HepG2 (cell line): ENCODE data around the gene THADA. TPM values are rescaled to one million over a fixed set of nuclear protein-coding genes. Genes with fewer than 3 reads are reported as not detected.

Experiments
- ARID5B ChIP-seq: IDR thresholded peaks from 2 replicates; pipeline ENCODE4 v1.4.0; 2020; ENCODE audit warnings: mild to moderate bottlenecking, missing genetic modification reagents
- BATF2 ChIP-seq: sonication (generic); formaldehyde crosslinking; IDR thresholded peaks from 2 replicates; pipeline ENCODE4 v1.8.0; 2022; ENCODE audit warnings: mild to moderate bottlenecking, missing genetic modification reagents, moderate library complexity
- CHD4 ChIP-seq: fragments of 200-600 bp; sonication (generic); IDR thresholded peaks from 2 replicates; pipeline ENCODE4 v1.7.0; 2017; ENCODE audit warnings: mild to moderate bottlenecking, low read length, borderline replicate concordance
- CREB1 ChIP-seq, 2 experiments: fragments of 450-650 bp in 1 of 2; IDR thresholded peaks; 2 replicates each; pipeline ENCODE4 v1.6.1; 2016 to 2017; ENCODE audit warnings: control low read depth in 1 of 2, mild to moderate bottlenecking in 1 of 2, missing compliant biosample characterization in 1 of 2, missing genetic modification characterization in 1 of 2
- CREB3 ChIP-seq: sonication (generic); formaldehyde crosslinking; IDR thresholded peaks from 2 replicates; pipeline ENCODE4 v1.5.0; 2020; ENCODE audit warnings: missing genetic modification reagents
- FOXK2 ChIP-seq: fragments of 450-650 bp; IDR thresholded peaks from 2 replicates; pipeline ENCODE4 v1.6.1; 2016
- KAT2B ChIP-seq: fragments of 150-350 bp; IDR thresholded peaks from 2 replicates; pipeline ENCODE4 v1.6.1; 2014; ENCODE audit warnings: low read depth, low read length, borderline replicate concordance
- MAZ ChIP-seq, 2 experiments: sonication (generic) in 1 of 2; formaldehyde crosslinking in 1 of 2; IDR thresholded peaks; 2 replicates each; pipeline versions ENCODE4 v1.5.0 to v1.6.1; 2012 to 2020; ENCODE audit warnings: low read depth in 2 of 2, mild to moderate bottlenecking in 2 of 2, borderline replicate concordance in 1 of 2, improper control_type of control experiment in 1 of 2, low read length in 1 of 2, missing genetic modification reagents in 1 of 2, moderate library complexity in 1 of 2
- MXD4 ChIP-seq: IDR thresholded peaks from 2 replicates; pipeline ENCODE4 v1.6.1; 2016; ENCODE audit warnings: mild to moderate bottlenecking, missing biosample characterization, missing genetic modification reagents
- RCOR2 ChIP-seq: IDR thresholded peaks from 2 replicates; pipeline ENCODE4 v1.6.1; 2016; ENCODE audit warnings: missing biosample characterization, missing genetic modification reagents
- RXRB ChIP-seq: IDR thresholded peaks from 2 replicates; pipeline ENCODE4 v1.6.1; 2016; ENCODE audit warnings: borderline replicate concordance, missing genetic modification reagents, missing compliant biosample characterization
- THYN1 ChIP-seq: sonication (generic); formaldehyde crosslinking; IDR thresholded peaks from 2 replicates; pipeline ENCODE4 v1.8.1; 2023; ENCODE audit warnings: low read depth, mild to moderate bottlenecking, moderate library complexity, missing genetic modification reagents, borderline replicate concordance
- TP53 ChIP-seq: sonication (generic); formaldehyde crosslinking; conservative IDR thresholded peaks from 2 replicates; pipeline ENCODE4 v1.4.0; 2020; ENCODE audit warnings: missing genetic modification reagents
- ZFP1 ChIP-seq: IDR thresholded peaks from 2 replicates; pipeline ENCODE4 v1.6.1; 2016
- ZNF121 ChIP-seq: sonication (generic); formaldehyde crosslinking; IDR thresholded peaks from 2 replicates; pipeline ENCODE4 v1.5.0; 2020; ENCODE audit warnings: mild to moderate bottlenecking, missing genetic modification reagents
- ZNF225 ChIP-seq: sonication (generic); formaldehyde crosslinking; IDR thresholded peaks from 2 replicates; pipeline ENCODE4 v1.4.0; 2020; ENCODE audit warnings: mild to moderate bottlenecking, missing genetic modification reagents
- ZNF609 ChIP-seq: sonication (generic); formaldehyde crosslinking; IDR thresholded peaks from 2 replicates; pipeline ENCODE4 v1.4.0; 2020; ENCODE audit warnings: mild to moderate bottlenecking, missing genetic modification reagents, borderline replicate concordance
- ZNF792 ChIP-seq: IDR thresholded peaks from 2 replicates; pipeline ENCODE4 v1.6.1; 2016
- polyA plus RNA-seq, 8 experiments: library from polyadenylated mRNA; depleted of rRNA in 3 of 8; stranded (reverse) in 7 of 8; unstranded in 1 of 8; fragments of >200 nt; fragmentation: Illumina TruSeq in 4 of 8; extraction: Trizol in 4 of 8; gene quantifications; 2 replicates each; pipeline versions ENCODE4 v1.2.1 to v1.2.3, GENCODE V29; 2011 to 2016; ENCODE audit warnings: low read depth in 4 of 8, missing spikeins in 1 of 8, mixed read lengths in 1 of 8; ENCODE audit not compliant: insufficient read depth in 1 of 8
- total RNA-seq, 5 experiments: library from RNA; depleted of rRNA; stranded (reverse); fragments of >200 nt; fragmentation: Illumina TruSeq; extraction: Trizol; gene quantifications; 2 replicates each; pipeline ENCODE4 v1.2.3, GENCODE V29; 2016; ENCODE audit warnings: low read depth in 1 of 5
- TF ChIP-seq, protein P1 (sequence below): IDR thresholded peaks from 2 replicates; pipeline ENCODE4 v1.6.1; 2016; ENCODE audit warnings: low read depth

The THADA gene
- total and polyA plus RNA-seq, 2 of the 13 experiments (the other 11 are each of a cell fraction or from before 2014, with no cell fraction given) = 12.7 to 21.7 TPM

GRCh38 chr2:43332653-43333052 lies 263.2 kb downstream of the THADA start (continued):
- 0 out of 2 replicates have a peak, but pooled peaks have one; percentile 25 for TF ChIP-seq RXRB (CRISPR knock-in tag)
- TF ChIP-seq MXD4 (CRISPR knock-in tag) = no peak
- TF ChIP-seq CREB1 (IDR thresholded peaks at IDR 0.05) = no peak
- TF ChIP-seq CREB1 (CRISPR knock-in tag; IDR thresholded peaks at IDR 0.05) = peak; percentile 30; the same call in 1 of the 2 replicates
- TF ChIP-seq BATF2 (CRISPR knock-in tag) = no peak
- no peak for TF ChIP-seq FOXK2
- TF ChIP-seq MAZ (IDR thresholded peaks at IDR 0.05; ENCODE audit: borderline replicate concordance, low read depth, low read length) = no peak
- TF ChIP-seq MAZ (CRISPR knock-in tag; IDR thresholded peaks at IDR 0.05; ENCODE audit: low read depth) = 0 out of 2 replicates have a peak, but pooled peaks have one; percentile 51
- TF ChIP-seq ZNF225 = no peak
- no peak for TF ChIP-seq TP53 (CRISPR knock-in tag)
- no peak for TF ChIP-seq THYN1 (CRISPR knock-in tag)
- no peak for TF ChIP-seq ZNF121 (CRISPR knock-in tag)
- peak; percentile 64; the same call in 1 of the 2 replicates for TF ChIP-seq ARID5B (CRISPR knock-in tag)
- TF ChIP-seq ZNF792 (CRISPR knock-in tag) = no peak
- no peak for TF ChIP-seq ZFP1 (CRISPR knock-in tag)
- TF ChIP-seq ZNF609 (CRISPR knock-in tag) = peak; percentile 62; the same call in 1 of the 2 replicates
- TF ChIP-seq KAT2B = no peak
- TF ChIP-seq, protein P1, sequence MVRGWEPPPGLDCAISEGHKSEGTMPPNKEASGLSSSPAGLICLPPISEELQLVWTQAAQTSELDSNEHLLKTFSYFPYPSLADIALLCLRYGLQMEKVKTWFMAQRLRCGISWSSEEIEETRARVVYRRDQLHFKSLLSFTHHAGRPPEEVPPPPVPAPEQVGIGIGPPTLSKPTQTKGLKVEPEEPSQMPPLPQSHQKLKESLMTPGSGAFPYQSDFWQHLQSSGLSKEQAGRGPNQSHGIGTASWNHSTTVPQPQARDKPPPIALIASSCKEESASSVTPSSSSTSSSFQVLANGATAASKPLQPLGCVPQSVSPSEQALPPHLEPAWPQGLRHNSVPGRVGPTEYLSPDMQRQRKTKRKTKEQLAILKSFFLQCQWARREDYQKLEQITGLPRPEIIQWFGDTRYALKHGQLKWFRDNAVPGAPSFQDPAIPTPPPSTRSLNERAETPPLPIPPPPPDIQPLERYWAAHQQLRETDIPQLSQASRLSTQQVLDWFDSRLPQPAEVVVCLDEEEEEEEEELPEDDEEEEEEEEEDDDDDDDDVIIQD (CRISPR knock-in tag) = no peak
- no peak for TF ChIP-seq RCOR2 (CRISPR knock-in tag)
- no peak for TF ChIP-seq CHD4
- TF ChIP-seq CREB3 = no peak
